HEK293 (cell line): ENCODE results near the gene UNC5B.

Experiments used
- CTCF ChIP-seq: fragments of 450-650 bp; formaldehyde crosslinking; IDR thresholded peaks from 2 replicates; pipeline ENCODE4 v1.5.1; 2016; ENCODE audit warnings: missing biosample characterization, missing genetic modification characterization
- PRDM1 ChIP-seq: fragments of 450-650 bp; formaldehyde crosslinking; IDR thresholded peaks from 2 replicates; pipeline ENCODE4; 2016; ENCODE audit warnings: missing biosample characterization, missing genetic modification characterization
- ZFP37 ChIP-seq: fragments of 450-650 bp; formaldehyde crosslinking; IDR thresholded peaks from 2 replicates; pipeline ENCODE4 v1.5.1; 2016; ENCODE audit warnings: missing biosample characterization, missing genetic modification characterization
- ZNF148 ChIP-seq: fragments of 450-650 bp; formaldehyde crosslinking; IDR thresholded peaks from 2 replicates; pipeline ENCODE4 v1.5.0; 2017; ENCODE audit warnings: missing biosample characterization, missing genetic modification characterization, borderline replicate concordance
- ZNF155 ChIP-seq: fragments of 450-650 bp; formaldehyde crosslinking; IDR thresholded peaks from 2 replicates; pipeline ENCODE4 v1.5.1; 2016; ENCODE audit warnings: missing biosample characterization, missing genetic modification characterization
- ZNF488 ChIP-seq: fragments of 450-650 bp; formaldehyde crosslinking; IDR thresholded peaks from 2 replicates; pipeline ENCODE4 v1.5.1; 2016; ENCODE audit warnings: missing biosample characterization, missing genetic modification characterization

GRCh38 chr10:71263376-71263775 is 51.0 kb downstream of the UNC5B start:
- TF ChIP-seq CTCF (tag by site-specific recombination) (no peak), ZFP37 (tag by site-specific recombination) (no peak), ZNF488 (no peak), PRDM1 (tag by site-specific recombination) (no peak), ZNF155 (tag by site-specific recombination) (no peak), ZNF148 (tag by site-specific recombination) (no peak)
